HepG2 (cell line): ENCODE measurements around the gene SCO1. TPM values are rescaled to one million over a fixed set of nuclear protein-coding genes. Genes with fewer than 3 reads are reported as not detected.

Source experiments
- ATAC-seq: fragments of 200-7000 bp; cut with Tn5 transposase; 3 replicates; pipeline ENCODE4 v1.9.1; 2020; ENCODE audit warnings: mild to moderate bottlenecking, moderate library complexity
- BruUV-seq: library from RNA; stranded (reverse); fragments of 400-500 nt; replicated peaks from 2 replicates; lab custom pipeline; 2021; lab: Mats Ljungman, UMichigan
- CTCF ChIA-PET: fragments of 300-600 bp; formaldehyde crosslinking; extraction: SDS; loops from one replicate; lab custom pipeline; 2021; ENCODE audit warnings: low total read pairs, inconsistent platforms, low intra/inter-chr PET ratio; lab: Yijun Ruan, JAX
- POLR2A ChIA-PET: fragments of 350-600 bp; sonication (Branson Sonifier 250); formaldehyde crosslinking; loops from one replicate; lab custom pipeline; 2020; ENCODE audit warnings: antibody characterized with exemption, inconsistent platforms; lab: Yijun Ruan, JAX
- DNase-seq: peaks from one replicate; pipeline ENCODE4 v3.0.0-alpha.2; 2015; ENCODE audit warnings: low spot score
- FAIRE-seq: peaks from 3 replicates; lab custom pipeline; 2011; peaks lifted over from hg19 to GRCh38; lab: Jason Lieb, UNC
- H2AFZ ChIP-seq: one replicate; pipeline ENCODE4 v1.6.1; 2011; ENCODE audit warnings: low read length, inconsistent platforms
- H3K27ac ChIP-seq: fragments of 300-600 bp; 3 replicates; pipeline ENCODE4 v1.8.0; 2011; ENCODE audit warnings: mixed run types, mild to moderate bottlenecking, mixed read lengths, low read length, inconsistent platforms; ENCODE audit not compliant: insufficient read depth; ENCODE audit errors: extremely low read length
- H3K27me3 ChIP-seq, 2 experiments: fragments of 200-600 bp in 1 of 2; 2 replicates in 1 of 2; 3 replicates in 1 of 2; pipeline versions ENCODE4 v1.6.0 to v1.8.0; 2011; ENCODE audit warnings: low read length in 2 of 2, mild to moderate bottlenecking in 2 of 2, moderate library complexity in 2 of 2, inconsistent platforms in 1 of 2; ENCODE audit not compliant: insufficient read depth in 2 of 2, control insufficient read depth in 1 of 2
- H3K36me3 ChIP-seq, 2 experiments: fragments of 200-600 bp in 1 of 2; replicated peaks in 1 of 2; 2 replicates in 1 of 2; 3 replicates in 1 of 2; pipeline versions ENCODE4 v1.5.1 to v1.8.0; 2011; ENCODE audit warnings: low read length in 2 of 2, inconsistent platforms in 1 of 2; ENCODE audit not compliant: insufficient read depth in 2 of 2, control insufficient read depth in 1 of 2
- H3K4me1 ChIP-seq: 2 replicates; pipeline ENCODE4 v1.5.1; 2012; ENCODE audit warnings: low read length, inconsistent platforms; ENCODE audit not compliant: insufficient read depth
- H3K4me2 ChIP-seq: 2 replicates; pipeline ENCODE4 v1.6.0; 2011; ENCODE audit warnings: low read depth, low read length, inconsistent platforms
- H3K4me3 ChIP-seq, 3 experiments: fragments of 200-600 bp in 1 of 3; sonication (generic), shearing (Covaris generic) in 1 of 3; replicated peaks in 1 of 3; 2 replicates each; pipeline ENCODE4 v1.5.1; 2011 to 2016; ENCODE audit warnings: low read length in 3 of 3, inconsistent platforms in 2 of 3, low read depth in 2 of 3, mild to moderate bottlenecking in 2 of 3, control low read depth in 1 of 3, mixed read lengths in 1 of 3; ENCODE audit not compliant: insufficient read depth in 1 of 3
- H3K79me2 ChIP-seq: one replicate; pipeline ENCODE4 v1.6.1; 2011; ENCODE audit warnings: low read length, inconsistent platforms; ENCODE audit not compliant: insufficient read depth
- H3K9ac ChIP-seq: 2 replicates; pipeline ENCODE4 v1.6.0; 2011; ENCODE audit warnings: mild to moderate bottlenecking, low read depth, low read length, inconsistent platforms; ENCODE audit not compliant: insufficient read depth
- H3K9me3 ChIP-seq: 2 replicates; pipeline ENCODE4 v1.5.1; 2012; ENCODE audit warnings: mild to moderate bottlenecking, low read length
- H4K20me1 ChIP-seq: 2 replicates; pipeline ENCODE4 v1.6.0; 2011; ENCODE audit warnings: inconsistent platforms, mild to moderate bottlenecking, low read length, moderate library complexity; ENCODE audit not compliant: insufficient read depth
- ARNT ChIP-seq: fragments of 450-650 bp; IDR thresholded peaks from 2 replicates; pipeline ENCODE4 v1.6.1; 2017
- PAF1 ChIP-seq: IDR thresholded peaks from 2 replicates; pipeline ENCODE4 v1.6.1; 2016; ENCODE audit warnings: missing genetic modification reagents, missing compliant biosample characterization
- POLR2A ChIP-seq, 2 experiments: IDR thresholded peaks; 2 replicates each; pipeline ENCODE4 v1.6.1; 2011; ENCODE audit warnings: low read depth in 2 of 2, low read length in 2 of 2, mild to moderate bottlenecking in 1 of 2, moderate library complexity in 1 of 2; ENCODE audit not compliant: insufficient read depth in 1 of 2
- SATB2 ChIP-seq: sonication (generic); formaldehyde crosslinking; IDR thresholded peaks from 2 replicates; pipeline ENCODE4 v1.5.0; 2020; ENCODE audit warnings: missing genetic modification reagents
- TOPORS ChIP-seq: sonication (generic); formaldehyde crosslinking; IDR thresholded peaks from 2 replicates; pipeline ENCODE4 v1.8.0; 2023; ENCODE audit warnings: mild to moderate bottlenecking, missing genetic modification reagents
- ZFP90 ChIP-seq: sonication (generic); formaldehyde crosslinking; IDR thresholded peaks from 2 replicates; pipeline ENCODE4 v1.8.0; 2022; ENCODE audit warnings: missing genetic modification reagents, mild to moderate bottlenecking, inconsistent platforms, borderline replicate concordance
- ZNF10 ChIP-seq: sonication (generic); formaldehyde crosslinking; IDR thresholded peaks from 2 replicates; pipeline ENCODE4 v1.4.0; 2020; ENCODE audit warnings: mild to moderate bottlenecking, low read depth, missing genetic modification reagents, borderline replicate concordance
- ZNF124 ChIP-seq: sonication (generic); formaldehyde crosslinking; IDR thresholded peaks from 2 replicates; pipeline ENCODE4 v1.4.0; 2020; ENCODE audit warnings: missing genetic modification reagents
- ZNF282 ChIP-seq: fragments of 450-650 bp; IDR thresholded peaks from 2 replicates; pipeline ENCODE4 v1.6.1; 2018; ENCODE audit not compliant: partially characterized antibody
- ZNF547 ChIP-seq: sonication (generic); formaldehyde crosslinking; IDR thresholded peaks from 2 replicates; pipeline ENCODE4 v1.5.1; 2020; ENCODE audit warnings: mild to moderate bottlenecking, missing genetic modification reagents
- ZNF672 ChIP-seq: sonication (generic); formaldehyde crosslinking; IDR thresholded peaks from 2 replicates; pipeline ENCODE4 v1.8.1; 2022; ENCODE audit warnings: missing genetic modification reagents
- ZNF776 ChIP-seq: sonication (generic); formaldehyde crosslinking; IDR thresholded peaks from 2 replicates; pipeline ENCODE4 v1.4.0; 2020; ENCODE audit warnings: mild to moderate bottlenecking, missing genetic modification reagents
- WGBS: methylation state at CpG from one replicate; pipeline ENCODE4 v1.1.6; 2017; ENCODE audit warnings: low lambda C conversion rate; 5-methylcytosine and 5-hydroxymethylcytosine counted together
- in situ Hi-C: cut with HindIII; loops from 2 replicates; pipeline ENCODE4 v1.10.0; 2017; ENCODE audit warnings: low pct_unique_long_range_greater_than_20kb; ENCODE audit not compliant: extremely low pct_ligation_motif_present
- intact Hi-C: fragments of 100-400 bp; cut with micrococcal nuclease; formaldehyde crosslinking; loops from one replicate; pipeline ENCODE4 v1.10.0; 2022; ENCODE audit not compliant: unreplicated experiment
- polyA plus RNA-seq, 8 experiments: library from polyadenylated mRNA; depleted of rRNA in 3 of 8; stranded (reverse) in 7 of 8; unstranded in 1 of 8; fragments of >200 nt; fragmentation: Illumina TruSeq in 4 of 8; extraction: Trizol in 4 of 8; gene quantifications; 2 replicates each; pipeline versions ENCODE4 v1.2.1 to v1.2.3, GENCODE V29; 2011 to 2016; ENCODE audit warnings: low read depth in 4 of 8, missing spikeins in 1 of 8, mixed read lengths in 1 of 8; ENCODE audit not compliant: insufficient read depth in 1 of 8
- total RNA-seq, 5 experiments: library from RNA; depleted of rRNA; stranded (reverse); fragments of >200 nt; fragmentation: Illumina TruSeq; extraction: Trizol; gene quantifications; 2 replicates each; pipeline ENCODE4 v1.2.3, GENCODE V29; 2016; ENCODE audit warnings: low read depth in 1 of 5
- TF ChIP-seq, protein P1 (sequence below): sonication (generic); formaldehyde crosslinking; IDR thresholded peaks from 2 replicates; pipeline ENCODE4 v1.4.0; 2020; ENCODE audit warnings: missing genetic modification reagents
- TF ChIP-seq, protein P2 (sequence below): sonication (generic); formaldehyde crosslinking; IDR thresholded peaks from 2 replicates; pipeline ENCODE4 v1.5.1; 2020; ENCODE audit warnings: mild to moderate bottlenecking, moderate library complexity, missing genetic modification reagents

Gene SCO1
- total and polyA plus RNA-seq, 2 of the 13 experiments (the other 11 are each of a cell fraction or from before 2014, with no cell fraction given) = 11.4 to 50.3 TPM

DNA sequence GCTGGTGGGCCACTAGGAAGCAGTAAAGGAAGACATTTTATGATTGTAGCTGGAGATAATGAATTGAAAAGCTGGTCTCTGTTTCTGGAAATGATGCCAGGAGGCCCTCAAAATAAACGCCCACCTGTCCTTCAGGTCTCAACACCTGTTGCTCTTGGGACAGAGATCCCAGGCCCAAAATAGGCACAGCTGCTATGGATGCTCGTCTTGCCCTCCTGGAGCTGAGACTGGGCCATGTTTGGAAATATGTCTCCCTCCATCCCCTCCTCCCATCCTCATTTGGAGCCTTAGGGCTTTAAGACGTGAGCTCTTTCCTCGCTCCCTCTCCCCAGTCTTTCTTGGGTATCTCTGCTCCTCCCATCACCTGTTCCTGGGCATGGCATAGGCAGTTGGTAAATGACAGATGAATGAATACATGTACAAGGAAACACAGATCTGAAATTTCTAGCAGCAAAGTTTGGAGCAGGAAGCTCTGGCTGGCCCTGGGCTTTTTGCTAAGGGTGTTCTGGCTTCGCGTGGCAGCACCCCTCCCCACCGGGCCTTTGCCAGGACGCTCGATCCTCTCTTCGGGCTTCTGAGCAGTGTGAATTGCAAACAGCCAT is 73.5 kb downstream of the SCO1 start:
- DNase-seq (no peak), ATAC-seq (no peak)
- intact Hi-C loops = no loop called here
- ChIA-PET CTCF (no interaction called here), POLR2A (no interaction called here)
- Histone ChIP-seq H3K27me3 (peaks cover 0 to 5% of the 10 kb centered on the region in 2 experiments; a peak in 2 of 5 replicates), H3K27ac (no peak overlapping the region)
- WGBS = 33% methylated on average over 10 of the region's 10 CpGs
- in situ Hi-C loops = no loop called here
- no TSS peak for BruUV-seq
- TF ChIP-seq ZNF124 (CRISPR knock-in tag) (no peak), TOPORS (CRISPR knock-in tag) (no peak), PAF1 (CRISPR knock-in tag) (no peak), ZNF672 (CRISPR knock-in tag) (no peak), ZNF776 (CRISPR knock-in tag) (no peak), ZFP90 (no peak), POLR2A (IDR thresholded peaks at IDR 0.05; ENCODE audit: insufficient read depth in 1 of 2, low read depth in 2 of 2, low read length in 2 of 2) (no peak), ZNF547 (no peak), SATB2 (CRISPR knock-in tag) (no peak), ZNF282 (no peak), ZNF10 (CRISPR knock-in tag) (no peak), ARNT (no peak)
- TF ChIP-seq, protein P1, sequence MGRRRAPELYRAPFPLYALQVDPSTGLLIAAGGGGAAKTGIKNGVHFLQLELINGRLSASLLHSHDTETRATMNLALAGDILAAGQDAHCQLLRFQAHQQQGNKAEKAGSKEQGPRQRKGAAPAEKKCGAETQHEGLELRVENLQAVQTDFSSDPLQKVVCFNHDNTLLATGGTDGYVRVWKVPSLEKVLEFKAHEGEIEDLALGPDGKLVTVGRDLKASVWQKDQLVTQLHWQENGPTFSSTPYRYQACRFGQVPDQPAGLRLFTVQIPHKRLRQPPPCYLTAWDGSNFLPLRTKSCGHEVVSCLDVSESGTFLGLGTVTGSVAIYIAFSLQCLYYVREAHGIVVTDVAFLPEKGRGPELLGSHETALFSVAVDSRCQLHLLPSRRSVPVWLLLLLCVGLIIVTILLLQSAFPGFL (CRISPR knock-in tag) = no peak
- TF ChIP-seq, protein P2, sequence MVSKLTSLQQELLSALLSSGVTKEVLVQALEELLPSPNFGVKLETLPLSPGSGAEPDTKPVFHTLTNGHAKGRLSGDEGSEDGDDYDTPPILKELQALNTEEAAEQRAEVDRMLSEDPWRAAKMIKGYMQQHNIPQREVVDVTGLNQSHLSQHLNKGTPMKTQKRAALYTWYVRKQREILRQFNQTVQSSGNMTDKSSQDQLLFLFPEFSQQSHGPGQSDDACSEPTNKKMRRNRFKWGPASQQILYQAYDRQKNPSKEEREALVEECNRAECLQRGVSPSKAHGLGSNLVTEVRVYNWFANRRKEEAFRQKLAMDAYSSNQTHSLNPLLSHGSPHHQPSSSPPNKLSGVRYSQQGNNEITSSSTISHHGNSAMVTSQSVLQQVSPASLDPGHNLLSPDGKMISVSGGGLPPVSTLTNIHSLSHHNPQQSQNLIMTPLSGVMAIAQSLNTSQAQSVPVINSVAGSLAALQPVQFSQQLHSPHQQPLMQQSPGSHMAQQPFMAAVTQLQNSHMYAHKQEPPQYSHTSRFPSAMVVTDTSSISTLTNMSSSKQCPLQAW = no peak
- TF ChIP-seq, all 625 proteins: peak for 0
- H3K9me3 ChIP-seq = no peaks in the 10 kb centered on the region
- no peaks in the 10 kb centered on the region for H3K4me1 ChIP-seq
- no peak overlapping the region for H3K9ac ChIP-seq
- H3K36me3 ChIP-seq = no peaks in the 10 kb centered on the region
- H2AFZ ChIP-seq = no peak overlapping the region
- H3K4me3 ChIP-seq = no peak overlapping the region
- no peak for FAIRE-seq
- H3K4me2 ChIP-seq = no peak overlapping the region
- no peaks in the 10 kb centered on the region for H3K79me2 ChIP-seq
- H4K20me1 ChIP-seq = no peaks in the 10 kb centered on the region
